IMR-90 (cell line): ENCODE measurements around the gene ASPN. TPM values are rescaled to one million over a fixed set of nuclear protein-coding genes. Genes with fewer than 3 reads are reported as not detected.

Experiments
- ATAC-seq: fragments of 200-7000 bp; cut with Tn5 transposase; 2 replicates; pipeline ENCODE4 v1.9.1; 2020; ENCODE audit warnings: low read depth, mild to moderate bottlenecking, moderate library complexity
- BruUV-seq: library from RNA; stranded (reverse); fragments of 400-500 nt; replicated peaks from 2 replicates; lab custom pipeline; 2021; lab: Mats Ljungman, UMichigan
- CTCF ChIA-PET: fragments of 300-600 bp; formaldehyde crosslinking; extraction: SDS; loops from one replicate; lab custom pipeline; 2021; ENCODE audit warnings: antibody characterized with exemption; lab: Yijun Ruan, JAX
- POLR2A ChIA-PET: fragments of 300-600 bp; sonication (Branson Sonifier 250); formaldehyde crosslinking; loops from one replicate; lab custom pipeline; 2022; ENCODE audit warnings: antibody characterized with exemption; ENCODE audit not compliant: unreplicated experiment; lab: Charles Lee
- DNase-seq: peaks from one replicate; pipeline ENCODE4 v3.0.0; 2013
- H2AFZ ChIP-seq: replicated peaks from 2 replicates; pipeline ENCODE3; 2013; ENCODE audit warnings: low read length, mild to moderate bottlenecking; ENCODE audit not compliant: poor library complexity
- H2AK5ac ChIP-seq: 2 replicates; pipeline ENCODE4 v1.6.1; 2013; ENCODE audit warnings: low read depth, low read length, inconsistent platforms
- H2AK9ac ChIP-seq: replicated peaks from 2 replicates; pipeline ENCODE3; 2013; ENCODE audit warnings: mild to moderate bottlenecking, low read depth, low read length, moderate library complexity; ENCODE audit not compliant: poor library complexity
- H2BK120ac ChIP-seq: 2 replicates; pipeline ENCODE4 v1.6.1; 2013; ENCODE audit warnings: low read depth, low read length, inconsistent platforms
- H2BK15ac ChIP-seq: 3 replicates; pipeline ENCODE4 v1.6.1; 2013; ENCODE audit warnings: low read depth, low read length, inconsistent platforms
- H2BK20ac ChIP-seq: 2 replicates; pipeline ENCODE4 v1.6.1; 2013; ENCODE audit warnings: low read depth, mild to moderate bottlenecking, inconsistent platforms, low read length, moderate library complexity
- H2BK5ac ChIP-seq: 2 replicates; pipeline ENCODE4 v1.6.1; 2013; ENCODE audit warnings: mild to moderate bottlenecking, low read depth, low read length, inconsistent platforms; ENCODE audit not compliant: poor library complexity, severe bottlenecking
- H3K14ac ChIP-seq: replicated peaks from 2 replicates; pipeline ENCODE4 v1.6.1; 2013; ENCODE audit warnings: low read depth, low read length, inconsistent platforms
- H3K18ac ChIP-seq: 2 replicates; pipeline ENCODE4 v1.6.1; 2013; ENCODE audit warnings: low read depth, low read length, control low read depth
- H3K23ac ChIP-seq: 2 replicates; pipeline ENCODE4 v1.6.1; 2013; ENCODE audit warnings: low read depth, low read length, inconsistent platforms
- H3K27ac ChIP-seq: 2 replicates; pipeline ENCODE4 v1.5.1; 2013; ENCODE audit warnings: mild to moderate bottlenecking, control low read depth, low read length; ENCODE audit not compliant: insufficient read depth
- H3K27me3 ChIP-seq: 2 replicates; pipeline ENCODE4 v1.6.1; 2013; ENCODE audit warnings: low read length; ENCODE audit not compliant: control insufficient read depth, insufficient read depth
- H3K36me3 ChIP-seq: 2 replicates; pipeline ENCODE4 v1.6.1; 2013; ENCODE audit warnings: low read length, mixed read lengths; ENCODE audit not compliant: control insufficient read depth, insufficient read depth
- H3K4ac ChIP-seq: 2 replicates; pipeline ENCODE4 v1.6.1; 2013; ENCODE audit warnings: low read depth, low read length, inconsistent platforms
- H3K4me1 ChIP-seq: 2 replicates; pipeline ENCODE4 v1.6.1; 2013; ENCODE audit warnings: low read length, mixed read lengths; ENCODE audit not compliant: control insufficient read depth, insufficient read depth
- H3K4me2 ChIP-seq: 2 replicates; pipeline ENCODE4 v1.6.1; 2013; ENCODE audit warnings: low read depth, mild to moderate bottlenecking, control low read depth, low read length, moderate library complexity
- H3K4me3 ChIP-seq: 2 replicates; pipeline ENCODE4 v1.5.1; 2013; ENCODE audit warnings: low read depth, mild to moderate bottlenecking, control low read depth, low read length, moderate library complexity; ENCODE audit not compliant: insufficient read depth
- H3K56ac ChIP-seq: 2 replicates; pipeline ENCODE4 v1.6.1; 2013; ENCODE audit warnings: low read length, inconsistent platforms; ENCODE audit not compliant: insufficient read depth; ENCODE audit errors: extremely low read depth
- H3K79me1 ChIP-seq, 2 experiments: 2 replicates each; pipeline ENCODE4 v1.6.1; 2013; ENCODE audit warnings: low read length in 2 of 2, inconsistent platforms in 1 of 2, low read depth in 1 of 2
- H3K9ac ChIP-seq: 2 replicates; pipeline ENCODE4 v1.6.1; 2013; ENCODE audit warnings: low read depth, low read length, control low read depth
- H3K9me1 ChIP-seq: 2 replicates; pipeline ENCODE4 v1.6.1; 2013; ENCODE audit warnings: low read length, inconsistent platforms; ENCODE audit not compliant: insufficient read depth
- H3K9me3 ChIP-seq: 2 replicates; pipeline ENCODE4 v1.6.1; 2013; ENCODE audit warnings: low read length; ENCODE audit not compliant: control insufficient read depth, insufficient read depth
- H4K20me1 ChIP-seq: 2 replicates; pipeline ENCODE4 v1.6.1; 2013; ENCODE audit warnings: low read length, inconsistent platforms; ENCODE audit not compliant: insufficient read depth
- H4K5ac ChIP-seq: 2 replicates; pipeline ENCODE4 v1.6.1; 2013; ENCODE audit warnings: mild to moderate bottlenecking, low read depth, low read length, control low read depth
- H4K8ac ChIP-seq, 2 experiments: 2 replicates each; pipeline ENCODE4 v1.6.1; 2013; ENCODE audit warnings: low read depth in 2 of 2, low read length in 2 of 2, control low read depth in 1 of 2, inconsistent platforms in 1 of 2
- H4K91ac ChIP-seq: 2 replicates; pipeline ENCODE4 v1.6.1; 2013; ENCODE audit warnings: low read depth, low read length, inconsistent platforms; ENCODE audit not compliant: insufficient read depth
- RAD21 ChIP-seq: IDR thresholded peaks from 2 replicates; pipeline ENCODE4 v1.6.1; 2012; ENCODE audit warnings: low read length, improper control_type of control experiment
- RCOR1 ChIP-seq: IDR thresholded peaks from 2 replicates; pipeline ENCODE4 v1.6.1; 2012; ENCODE audit warnings: mild to moderate bottlenecking, low read length, improper control_type of control experiment; ENCODE audit not compliant: insufficient replicate concordance
- WGBS, 2 experiments: methylation state at CpG; one replicate each; pipeline versions ENCODE4 v1.1.5 to v1.1.7; 2013; ENCODE audit warnings: missing lambda C conversion rate in 2 of 2; ENCODE audit not compliant: insufficient read length in 1 of 2; ENCODE audit errors: extremely low coverage in 2 of 2; 5-methylcytosine and 5-hydroxymethylcytosine counted together
- dilution Hi-C: fragments of 300-500 bp; cut with HindIII; formaldehyde crosslinking; loops from one replicate; pipeline ENCODE4 v1.14.3; 2018; ENCODE audit warnings: low sequenced_read_pairs; ENCODE audit not compliant: unreplicated experiment
- in situ Hi-C: fragments of 300-500 bp; cut with MboI; formaldehyde crosslinking; loops from 3 replicates; pipeline ENCODE4 v1.14.3; 2019; ENCODE audit warnings: low sequenced_read_pairs, inconsistent platforms, mixed read lengths
- intact Hi-C: fragments of 100-400 bp; cut with micrococcal nuclease; formaldehyde crosslinking; loops from 2 replicates; pipeline ENCODE4 v1.10.0; 2022
- polyA plus RNA-seq, 3 experiments: library from polyadenylated mRNA; depleted of rRNA; stranded (reverse); fragments of >200 nt; gene quantifications; 2 replicates each; pipeline ENCODE4 v1.2.3, GENCODE V29; 2012; ENCODE audit warnings: low replicate concordance in 1 of 3
- total RNA-seq: library from RNA; depleted of rRNA; stranded (reverse); fragments of >200 nt; gene quantifications from 2 replicates; pipeline ENCODE4 v1.2.3, GENCODE V29; 2012
- TF ChIP-seq, protein P1 (sequence below): conservative IDR thresholded peaks from 2 replicates; pipeline ENCODE4 v1.5.1; 2012; ENCODE audit warnings: mild to moderate bottlenecking, low read depth, low read length, improper control_type of control experiment

ASPN gene
- total and polyA plus RNA-seq, 2 of the 4 experiments (the other 2 are of a cell fraction), result under 0.01 to 0.09 TPM

DNA sequence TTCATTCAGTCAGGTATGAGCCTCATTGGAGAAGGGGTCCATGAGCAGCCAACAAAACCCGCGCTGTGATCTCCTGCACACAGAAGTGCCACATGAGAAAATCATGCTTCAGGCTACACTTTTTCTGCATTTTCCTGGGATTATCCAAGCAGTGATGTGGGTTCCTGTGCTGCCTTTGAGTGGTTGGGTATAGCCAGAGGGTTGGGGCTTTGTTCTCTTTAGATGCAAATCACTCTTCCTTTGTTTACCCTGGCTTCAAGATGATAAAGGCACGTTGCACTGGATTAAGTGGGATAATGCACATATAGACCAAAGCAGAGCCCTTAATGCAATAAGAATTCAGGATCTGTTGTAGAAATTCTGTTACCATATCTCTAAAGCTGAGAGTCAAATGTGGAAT is 34.7 kb upstream of the ASPN start:
- H3K9me3 ChIP-seq, result no peaks in the 10 kb centered on the region
- no peak overlapping the region for H3K4me3 ChIP-seq
- H3K4ac ChIP-seq, result no peak overlapping the region
- no peak overlapping the region for H2AK5ac ChIP-seq
- peaks cover 9% of the 10 kb centered on the region for H3K4me1 ChIP-seq
- no peak overlapping the region for H3K27ac ChIP-seq
- H3K14ac ChIP-seq, result no peak overlapping the region
- H2BK120ac ChIP-seq, result no peak overlapping the region
- no peak overlapping the region for H3K56ac ChIP-seq
- no peak overlapping the region for H4K5ac ChIP-seq
- H4K8ac ChIP-seq, result no peak overlapping the region
- intact Hi-C loops, result loop anchor here (10.0 kb wide), 1 partner anchor 1518 kb away; no protein-coding TSS in a partner anchor
- no peaks in the 10 kb centered on the region for H3K36me3 ChIP-seq
- BruUV-seq, result no TSS peak
- no peak overlapping the region for H3K18ac ChIP-seq
- no peaks in the 10 kb centered on the region for H3K79me1 ChIP-seq
- no peaks in the 10 kb centered on the region for H4K20me1 ChIP-seq
- in situ Hi-C loops, result no loop called here
- peaks cover 4% of the 10 kb centered on the region; the same call in 1 of the 2 replicates for H3K9me1 ChIP-seq
- H2AFZ ChIP-seq, result no peak overlapping the region
- no peak overlapping the region for H3K4me2 ChIP-seq
- ATAC-seq, result no peak
- no peak overlapping the region for H4K91ac ChIP-seq
- no peaks in the 10 kb centered on the region for H3K27me3 ChIP-seq
- H2BK15ac ChIP-seq, result no peak overlapping the region
- no peak overlapping the region for H3K23ac ChIP-seq
- ChIA-PET POLR2A (no interaction called here), CTCF (interaction anchor here (0.9 kb wide), 1 partner anchor 10 kb away, joined by 3 read pairs; no protein-coding TSS in a partner anchor)
- WGBS, 2 experiments, result 79% methylated on average over 2 of the region's 3 CpGs; no CpG with 5 or more reads in 1 of the 2 experiments
- dilution Hi-C loops, result no loop called here
- TF ChIP-seq, protein P1, sequence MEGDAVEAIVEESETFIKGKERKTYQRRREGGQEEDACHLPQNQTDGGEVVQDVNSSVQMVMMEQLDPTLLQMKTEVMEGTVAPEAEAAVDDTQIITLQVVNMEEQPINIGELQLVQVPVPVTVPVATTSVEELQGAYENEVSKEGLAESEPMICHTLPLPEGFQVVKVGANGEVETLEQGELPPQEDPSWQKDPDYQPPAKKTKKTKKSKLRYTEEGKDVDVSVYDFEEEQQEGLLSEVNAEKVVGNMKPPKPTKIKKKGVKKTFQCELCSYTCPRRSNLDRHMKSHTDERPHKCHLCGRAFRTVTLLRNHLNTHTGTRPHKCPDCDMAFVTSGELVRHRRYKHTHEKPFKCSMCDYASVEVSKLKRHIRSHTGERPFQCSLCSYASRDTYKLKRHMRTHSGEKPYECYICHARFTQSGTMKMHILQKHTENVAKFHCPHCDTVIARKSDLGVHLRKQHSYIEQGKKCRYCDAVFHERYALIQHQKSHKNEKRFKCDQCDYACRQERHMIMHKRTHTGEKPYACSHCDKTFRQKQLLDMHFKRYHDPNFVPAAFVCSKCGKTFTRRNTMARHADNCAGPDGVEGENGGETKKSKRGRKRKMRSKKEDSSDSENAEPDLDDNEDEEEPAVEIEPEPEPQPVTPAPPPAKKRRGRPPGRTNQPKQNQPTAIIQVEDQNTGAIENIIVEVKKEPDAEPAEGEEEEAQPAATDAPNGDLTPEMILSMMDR, result no peak
- no peak for TF ChIP-seq RCOR1
- no peak for TF ChIP-seq RAD21
- no peak overlapping the region for H2AK9ac ChIP-seq
- DNase-seq, result no peak
- no peak overlapping the region for H3K9ac ChIP-seq
- no peak overlapping the region for H2BK5ac ChIP-seq
- H2BK20ac ChIP-seq, result no peak overlapping the region
